GM19463 (cell line): ENCODE results near the gene SHMT2.

Experiments
- ATAC-seq: cut with Tn5 transposase; IDR thresholded peaks from one replicate; pipeline ENCODE4 v1.9.1; 2021; ENCODE audit warnings: mild to moderate bottlenecking, moderate library complexity; ENCODE audit not compliant: unreplicated experiment

SHMT2 gene

GRCh38 chr12:57229634-57230380 is at the start of gene SHMT2:
SHMT2 (plus strand) TSS chr12:57229711; CDS start chr12:57229779, 68 bp downstream.
- ATAC-seq: peak; percentile 50

- ATAC-seq: no peak
Measured at GRCh38 chr12:57180321-57180989, 49.1 kb upstream of the SHMT2 start.

- ATAC-seq: no peak
Measured at GRCh38 chr12:57181072-57181471, 48.4 kb upstream of the SHMT2 start.

GRCh38 chr12:57181561-57182155 is 47.9 kb upstream of the SHMT2 start:
- no peak for ATAC-seq

GRCh38 chr12:57182918-57183575 is 46.5 kb upstream of the SHMT2 start:
- peak; percentile 96 for ATAC-seq

GRCh38 chr12:57183939-57184725 is 45.4 kb upstream of the SHMT2 start:
- ATAC-seq: no peak

GRCh38 chr12:57185403-57185802 is 44.1 kb upstream of the SHMT2 start:
- no peak for ATAC-seq

- no peak for ATAC-seq
Measured at GRCh38 chr12:57185906-57186508, 43.5 kb upstream of the SHMT2 start.

GRCh38 chr12:57187222-57188089 is 42.1 kb upstream of the SHMT2 start:
- ATAC-seq: no peak

- no peak for ATAC-seq
Measured at GRCh38 chr12:57188090-57188425, 41.5 kb upstream of the SHMT2 start.

GRCh38 chr12:57190037-57190436 is 39.5 kb upstream of the SHMT2 start:
- ATAC-seq: no peak

GRCh38 chr12:57190821-57191220 is 38.7 kb upstream of the SHMT2 start:
- no peak for ATAC-seq

GRCh38 chr12:57191410-57191809 is 38.1 kb upstream of the SHMT2 start:
- no peak for ATAC-seq

- ATAC-seq: no peak
Measured at GRCh38 chr12:57192920-57193319, 36.6 kb upstream of the SHMT2 start.

- no peak for ATAC-seq
Measured at GRCh38 chr12:57193706-57194245, 35.7 kb upstream of the SHMT2 start.

GRCh38 chr12:57194253-57194652 is 35.3 kb upstream of the SHMT2 start:
- ATAC-seq: no peak

GRCh38 chr12:57195186-57195585 is 34.3 kb upstream of the SHMT2 start:
- no peak for ATAC-seq

- ATAC-seq: no peak
Measured at GRCh38 chr12:57195611-57196371, 33.7 kb upstream of the SHMT2 start.
